ENCODE measurements around the gene EEF1E1. TPM values are rescaled to one million over a fixed set of nuclear protein-coding genes. Genes with fewer than 3 reads are reported as not detected.

EEF1E1 gene
- total RNA-seq: 10 to 100 TPM; 47.7 to 67.4 (median 57.6) TPM

- Histone ChIP-seq H3K27ac (peak within 1 kb of the TSS; percentile 73 to 74), H3K4me1 (replicated peaks in 1 of 2) (peaks cover 5 to 15% of the 10 kb centered on the region in 2 donors), H3K4me3 (peak within 1 kb of the TSS; percentile 57 to 98 (median 88))
- in situ Hi-C loops (cut with MboI; ENCODE audit: low pct_unique_long_range_greater_than_20kb in 2 of 9, low sequenced_read_pairs in 9 of 9, unreplicated experiment in 9 of 9): no loop called here
- 0 to 10% (median 7%) methylated on average over 2 to 3 of the region's 43 CpGs; no CpG with 5 or more reads in 7 of the 10 experiments for WGBS, 10 experiments
- ATAC-seq (replicated peaks in 6 of 8): peak; percentile 98 to 99 (median 99)
Measured at GRCh38 chr6:8102122-8102958, at the start of gene EEF1E1. Gene EEF1E1, minus strand, starts transcription at chr6:8102548. Its CDS starts 27 bp downstream, at chr6:8102521.

GRCh38 chr6:8149350-8149749 is 47.0 kb upstream of the EEF1E1 start:
- H3K27ac ChIP-seq: no peak overlapping the region
- H3K4me3 ChIP-seq: no peak overlapping the region
- 86 to 100% (median 100%) methylated on average over 1 of the region's 1 CpG; no CpG with 5 or more reads in 1 of the 10 experiments for WGBS, 10 experiments
- in situ Hi-C loops (cut with MboI; ENCODE audit: low pct_unique_long_range_greater_than_20kb in 2 of 9, low sequenced_read_pairs in 9 of 9, unreplicated experiment in 9 of 9): no loop called here
- no peaks in the 10 kb centered on the region for H3K4me1 ChIP-seq (replicated peaks in 1 of 2)
- no peak for ATAC-seq (replicated peaks in 6 of 8)

GRCh38 chr6:8143945-8144344 is 41.6 kb upstream of the EEF1E1 start:
- Histone ChIP-seq H3K27ac (no peak overlapping the region), H3K4me1 (replicated peaks in 1 of 2) (no peaks in the 10 kb centered on the region), H3K4me3 (no peak overlapping the region)
- WGBS, 10 experiments: 27 to 100% (median 93%) methylated on average over 1 to 2 of the region's 2 CpGs
- in situ Hi-C loops (cut with MboI; ENCODE audit: low pct_unique_long_range_greater_than_20kb in 2 of 9, low sequenced_read_pairs in 9 of 9, unreplicated experiment in 9 of 9): no loop called here
- ATAC-seq (replicated peaks in 6 of 8): no peak

- peak in 1 of 8 experiments; percentile 14 for ATAC-seq (replicated peaks in 6 of 8)
- no peak overlapping the region for H3K4me3 ChIP-seq
- WGBS, 10 experiments: 56 to 96% (median 85%) methylated on average over 1 to 6 of the region's 7 CpGs; no CpG with 5 or more reads in 2 of the 10 experiments
- H3K27ac ChIP-seq: no peak overlapping the region
- in situ Hi-C loops (cut with MboI; ENCODE audit: low pct_unique_long_range_greater_than_20kb in 2 of 9, low sequenced_read_pairs in 9 of 9, unreplicated experiment in 9 of 9): loop anchor here in 1 of 9 experiments (10.0 kb wide), 1 partner anchor 85 kb away; no protein-coding TSS in a partner anchor
- no peaks in the 10 kb centered on the region for H3K4me1 ChIP-seq (replicated peaks in 1 of 2)
Measured at GRCh38 chr6:8139451-8139850, 37.1 kb upstream of the EEF1E1 start.

GRCh38 chr6:8137529-8137939 is 35.2 kb upstream of the EEF1E1 start:
- ATAC-seq (replicated peaks in 6 of 8): no peak
- H3K4me3 ChIP-seq: no peak overlapping the region
- WGBS, 10 experiments: 0 to 91% (median 70%) methylated on average over 1 to 6 of the region's 6 CpGs
- H3K4me1 ChIP-seq (replicated peaks in 1 of 2): no peaks in the 10 kb centered on the region
- in situ Hi-C loops (cut with MboI; ENCODE audit: low pct_unique_long_range_greater_than_20kb in 2 of 9, low sequenced_read_pairs in 9 of 9, unreplicated experiment in 9 of 9): loop anchor here in 1 of 9 experiments (10.0 kb wide), 1 partner anchor 87 kb away; no protein-coding TSS in a partner anchor
- no peak overlapping the region for H3K27ac ChIP-seq

- no peak for ATAC-seq (replicated peaks in 6 of 8)
- Histone ChIP-seq H3K27ac (no peak overlapping the region), H3K4me1 (replicated peaks in 1 of 2) (no peaks in the 10 kb centered on the region), H3K4me3 (no peak overlapping the region)
- in situ Hi-C loops (cut with MboI; ENCODE audit: low pct_unique_long_range_greater_than_20kb in 2 of 9, low sequenced_read_pairs in 9 of 9, unreplicated experiment in 9 of 9): loop anchor here in 1 of 9 experiments (10.0 kb wide), 1 partner anchor 90 kb away; no protein-coding TSS in a partner anchor
- 30 to 100% (median 78%) methylated on average over 1 to 3 of the region's 3 CpGs; no CpG with 5 or more reads in 4 of the 10 experiments for WGBS, 10 experiments
Measured at GRCh38 chr6:8135276-8135675, 32.9 kb upstream of the EEF1E1 start.

- no peak overlapping the region for H3K27ac ChIP-seq
- in situ Hi-C loops (cut with MboI; ENCODE audit: low pct_unique_long_range_greater_than_20kb in 2 of 9, low sequenced_read_pairs in 9 of 9, unreplicated experiment in 9 of 9): loop anchor here in 2 of 9 experiments (5.0 to 10.0 kb wide), 2 partner anchors 90 to 93 kb away; no protein-coding TSS in a partner anchor
- ATAC-seq (replicated peaks in 6 of 8): no peak
- 8 to 100% (median 56%) methylated on average over 1 to 6 of the region's 6 CpGs; no CpG with 5 or more reads in 2 of the 10 experiments for WGBS, 10 experiments
- H3K4me1 ChIP-seq (replicated peaks in 1 of 2): no peaks in the 10 kb centered on the region
- H3K4me3 ChIP-seq: no peak overlapping the region
Measured at GRCh38 chr6:8132130-8132529, 29.8 kb upstream of the EEF1E1 start.

GRCh38 chr6:8131265-8131897 is 29.0 kb upstream of the EEF1E1 start:
- no peak overlapping the region for H3K4me3 ChIP-seq
- H3K27ac ChIP-seq: no peak overlapping the region
- in situ Hi-C loops (cut with MboI; ENCODE audit: low pct_unique_long_range_greater_than_20kb in 2 of 9, low sequenced_read_pairs in 9 of 9, unreplicated experiment in 9 of 9): loop anchor here in 2 of 9 experiments (5.0 to 10.0 kb wide), 2 partner anchors 91 to 93 kb away; no protein-coding TSS in a partner anchor
- 0 to 55% (median 30%) methylated on average over 1 to 11 of the region's 13 CpGs for WGBS, 10 experiments
- peak; percentile 77 to 99 (median 85) for ATAC-seq (replicated peaks in 6 of 8)
- no peaks in the 10 kb centered on the region for H3K4me1 ChIP-seq (replicated peaks in 1 of 2)

- WGBS, 10 experiments: 6 to 83% (median 38%) methylated on average over 2 to 5 of the region's 5 CpGs
- no peak for ATAC-seq (replicated peaks in 6 of 8)
Measured at GRCh38 chr6:8130399-8130798, 28.1 kb upstream of the EEF1E1 start.

GRCh38 chr6:8123236-8123635 is 20.9 kb upstream of the EEF1E1 start:
- no peak for ATAC-seq (replicated peaks in 6 of 8)
- 0 to 100% (median 84%) methylated on average over 1 to 5 of the region's 5 CpGs; no CpG with 5 or more reads in 2 of the 10 experiments for WGBS, 10 experiments
- H3K4me1 ChIP-seq (replicated peaks in 1 of 2): peaks cover 0 to 3% of the 10 kb centered on the region in 2 donors
- in situ Hi-C loops (cut with MboI; ENCODE audit: low pct_unique_long_range_greater_than_20kb in 2 of 9, low sequenced_read_pairs in 9 of 9, unreplicated experiment in 9 of 9): no loop called here
- H3K27ac ChIP-seq: no peak overlapping the region
- H3K4me3 ChIP-seq: no peak overlapping the region

More at GRCh38 chr6:8130399-8130798, 28.1 kb upstream of the EEF1E1 start:
- no peak overlapping the region for H3K4me3 ChIP-seq
- in situ Hi-C loops (cut with MboI; ENCODE audit: low pct_unique_long_range_greater_than_20kb in 2 of 9, low sequenced_read_pairs in 9 of 9, unreplicated experiment in 9 of 9): loop anchor here in 2 of 9 experiments (5.0 to 10.0 kb wide), 2 partner anchors 92 to 94 kb away; no protein-coding TSS in a partner anchor
- H3K27ac ChIP-seq: no peak overlapping the region
- no peaks in the 10 kb centered on the region for H3K4me1 ChIP-seq (replicated peaks in 1 of 2)

- in situ Hi-C loops (cut with MboI; ENCODE audit: low pct_unique_long_range_greater_than_20kb in 2 of 9, low sequenced_read_pairs in 9 of 9, unreplicated experiment in 9 of 9): no loop called here
- H3K4me3 ChIP-seq: no peak overlapping the region
- H3K4me1 ChIP-seq (replicated peaks in 1 of 2): no peaks in the 10 kb centered on the region
- no peak for ATAC-seq (replicated peaks in 6 of 8)
- 53 to 96% (median 82%) methylated on average over 2 to 4 of the region's 4 CpGs; no CpG with 5 or more reads in 4 of the 10 experiments for WGBS, 10 experiments
- no peak overlapping the region for H3K27ac ChIP-seq
Measured at GRCh38 chr6:8114956-8115355, 12.6 kb upstream of the EEF1E1 start.

- H3K4me1 ChIP-seq (replicated peaks in 1 of 2): no peaks in the 10 kb centered on the region
- H3K27ac ChIP-seq: no peak overlapping the region
- H3K4me3 ChIP-seq: no peak overlapping the region
- no peak for ATAC-seq (replicated peaks in 6 of 8)
- WGBS, 10 experiments: 15 to 87% (median 80%) methylated on average over 1 to 4 of the region's 4 CpGs
- in situ Hi-C loops (cut with MboI; ENCODE audit: low pct_unique_long_range_greater_than_20kb in 2 of 9, low sequenced_read_pairs in 9 of 9, unreplicated experiment in 9 of 9): no loop called here
Measured at GRCh38 chr6:8113131-8113654, 10.8 kb upstream of the EEF1E1 start.

GRCh38 chr6:8110725-8111124 is 8.4 kb upstream of the EEF1E1 start:
- WGBS, 10 experiments: 60 to 100% (median 90%) methylated on average over 1 of the region's 1 CpG; no CpG with 5 or more reads in 6 of the 10 experiments
- in situ Hi-C loops (cut with MboI; ENCODE audit: low pct_unique_long_range_greater_than_20kb in 2 of 9, low sequenced_read_pairs in 9 of 9, unreplicated experiment in 9 of 9): no loop called here

More at GRCh38 chr6:8110725-8111124, 8.4 kb upstream of the EEF1E1 start:
- Histone ChIP-seq H3K27ac (no peak overlapping the region), H3K4me1 (replicated peaks in 1 of 2) (no peaks in the 10 kb centered on the region), H3K4me3 (no peak overlapping the region)
- ATAC-seq (replicated peaks in 6 of 8): no peak
